Gastrocnemius medialis (tissue), 4 donors: ENCODE data around the gene ZFP92.

Experiments
- CTCF ChIP-seq, 5 experiments: fragments of 450-650 bp in 3 of 5; fragments of 200-600 bp in 2 of 5; sonication (generic) in 2 of 5; IDR thresholded peaks in 4 of 5; conservative IDR thresholded peaks in 1 of 5; 1 replicate in 4 of 5; 2 replicates in 1 of 5; pipeline ENCODE4 v1.5.1; 2016 to 2019; ENCODE audit warnings: antibody characterized with exemption in 5 of 5, mild to moderate bottlenecking in 3 of 5, moderate library complexity in 3 of 5
- POLR2A ChIP-seq, 2 donors: fragments of 450-650 bp; IDR thresholded peaks; one replicate each; pipeline ENCODE4 v1.6.1; 2017; ENCODE audit warnings: antibody characterized with exemption in 2 of 2, mild to moderate bottlenecking in 2 of 2, moderate library complexity in 2 of 2

GRCh38 chrX:153412746-153413720, 1.8 kb downstream of the ZFP92 start:
- TF ChIP-seq POLR2A (IDR thresholded peaks at IDR 0.05): no peak
- no peak for TF ChIP-seq CTCF (IDR thresholded peaks at IDR 0.05 in 4 of 5, conservative IDR thresholded peaks at IDR 0.05 in 1 of 5)
